Measurements from ENCODE around the gene NME8.

The NME8 gene

DNA sequence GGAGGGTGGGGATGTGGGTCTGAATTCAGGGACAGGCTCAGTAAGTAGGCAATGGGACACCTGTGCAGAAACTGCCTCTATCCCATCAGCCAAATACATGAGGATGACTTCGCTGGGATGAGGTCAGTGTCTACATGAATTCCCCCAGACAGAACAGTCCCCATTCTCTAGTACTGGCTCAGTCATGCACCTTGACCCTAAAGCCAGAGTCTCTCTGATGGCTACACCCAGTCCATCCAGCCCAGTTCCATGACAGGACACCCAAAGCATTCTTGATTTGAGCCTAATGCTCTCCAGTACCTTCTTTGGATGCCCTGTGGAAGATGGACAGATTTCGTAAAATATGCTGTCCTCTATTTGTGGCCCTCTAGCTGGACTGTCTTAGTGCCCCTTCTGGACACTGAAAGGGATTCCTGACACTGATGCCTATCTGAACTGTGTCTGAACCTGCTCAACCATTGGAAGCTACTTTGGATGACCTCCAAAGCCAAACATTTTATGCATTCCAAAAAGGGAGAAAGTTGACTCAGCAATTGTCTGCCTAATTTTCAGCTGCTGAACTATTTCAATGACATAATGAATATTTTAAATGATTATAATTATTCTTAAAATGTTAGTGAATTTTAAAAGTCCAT, 53.6 kb downstream of the NME8 start:
- DNase-seq: no peak

DNA sequence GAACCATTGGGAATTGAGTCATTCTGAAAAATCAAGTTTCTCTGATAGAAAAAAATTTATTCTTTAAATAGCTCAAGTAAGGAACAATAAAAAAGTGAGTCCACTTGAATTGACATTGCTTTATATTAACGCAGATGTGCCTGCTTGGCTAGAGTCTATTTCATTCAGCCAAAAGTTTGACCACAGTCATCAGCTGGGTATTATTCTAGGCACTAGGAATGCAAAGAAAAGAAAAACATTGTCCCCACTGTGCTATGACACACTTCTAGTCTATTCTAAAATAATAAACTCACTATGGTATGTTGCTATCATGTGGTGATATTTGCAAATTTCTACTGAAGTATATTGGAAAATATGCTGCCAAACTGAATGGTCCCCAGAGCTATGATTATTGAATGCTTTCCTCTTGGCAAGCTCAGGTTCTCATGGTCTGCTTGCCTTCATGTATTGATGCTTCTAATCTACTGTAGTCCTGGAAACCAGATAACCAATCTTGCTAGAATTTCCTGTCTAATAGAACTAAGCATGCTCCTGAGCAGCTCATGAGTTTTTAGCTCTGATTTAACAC, 59.9 kb downstream of the NME8 start:
- DNase-seq: no peak

GRCh38 chr7:37912756-37913155, 64.4 kb downstream of the NME8 start:
- DNase-seq: no peak

- DNase-seq: no peak
Measured at GRCh38 chr7:37915438-37915837, 67.0 kb downstream of the NME8 start.

- DNase-seq: no peak
Measured at GRCh38 chr7:37916017-37916672, 67.7 kb downstream of the NME8 start.

- no peak for DNase-seq
Measured at GRCh38 chr7:37916673-37917660, 68.6 kb downstream of the NME8 start, which contains the start of gene SFRP4. Gene SFRP4, minus strand, starts transcription at chr7:37916817. Its CDS starts 280 bp downstream, at chr7:37916537.

- no peak for DNase-seq
Measured at GRCh38 chr7:37918526-37918925, 70.1 kb downstream of the NME8 start.

DNA sequence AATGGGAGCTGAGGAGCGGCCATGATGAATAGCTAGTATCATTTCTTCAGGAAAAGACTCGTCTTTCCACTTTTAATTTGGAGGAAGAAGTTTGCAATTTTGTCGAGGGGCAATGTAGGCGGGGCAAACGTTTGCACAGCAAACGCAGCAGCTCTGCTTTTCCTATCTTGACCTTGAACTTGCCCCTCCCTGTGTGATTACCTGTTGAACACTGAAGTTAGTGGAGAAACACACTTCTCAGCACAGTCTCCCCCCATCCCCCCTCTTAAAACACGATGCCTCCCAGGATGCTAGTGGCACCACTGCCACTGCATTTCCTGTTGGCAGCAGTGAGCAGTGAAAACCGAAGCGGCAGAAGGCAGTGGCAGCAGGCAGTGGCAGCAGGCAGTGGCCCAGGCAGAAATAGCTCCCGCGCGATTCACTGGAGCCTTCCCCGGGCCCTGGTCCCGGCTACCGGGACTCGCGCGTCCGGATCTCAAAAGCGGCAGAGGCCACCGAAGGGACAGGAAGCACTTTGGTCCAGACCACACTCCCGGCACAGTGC, 72.0 kb downstream of the NME8 start, which contains the start of gene EPDR1:
EPDR1 (plus strand) TSS at position 336 of the 544 bp plus-strand sequence. CDS start 300 bp downstream, outside the sequence.
- no peak for DNase-seq

GRCh38 chr7:37920849-37921805, 72.7 kb downstream of the NME8 start:
- DNase-seq: no peak

GRCh38 chr7:37921876-37922275, 73.5 kb downstream of the NME8 start:
- no peak for DNase-seq

DNA sequence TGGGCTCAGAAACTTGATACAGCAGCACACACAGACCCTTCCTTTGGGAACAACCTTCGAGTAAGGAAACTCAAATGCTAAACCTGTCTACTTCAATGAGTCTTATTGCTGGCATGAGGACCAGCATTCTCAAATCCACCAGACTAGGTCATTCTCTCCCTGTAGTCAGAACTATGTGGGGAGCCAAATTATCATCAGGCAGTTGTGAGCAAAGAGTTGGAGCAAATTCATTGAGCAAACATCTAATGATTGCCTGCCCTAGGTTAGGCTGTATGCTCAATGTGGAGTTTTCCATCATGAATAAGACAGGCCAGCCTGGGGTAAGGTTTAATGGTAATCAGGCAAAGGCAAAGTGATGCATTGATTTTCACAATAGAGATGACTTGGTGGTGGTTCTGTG, 75.6 kb downstream of the NME8 start:
- no peak for DNase-seq

DNA sequence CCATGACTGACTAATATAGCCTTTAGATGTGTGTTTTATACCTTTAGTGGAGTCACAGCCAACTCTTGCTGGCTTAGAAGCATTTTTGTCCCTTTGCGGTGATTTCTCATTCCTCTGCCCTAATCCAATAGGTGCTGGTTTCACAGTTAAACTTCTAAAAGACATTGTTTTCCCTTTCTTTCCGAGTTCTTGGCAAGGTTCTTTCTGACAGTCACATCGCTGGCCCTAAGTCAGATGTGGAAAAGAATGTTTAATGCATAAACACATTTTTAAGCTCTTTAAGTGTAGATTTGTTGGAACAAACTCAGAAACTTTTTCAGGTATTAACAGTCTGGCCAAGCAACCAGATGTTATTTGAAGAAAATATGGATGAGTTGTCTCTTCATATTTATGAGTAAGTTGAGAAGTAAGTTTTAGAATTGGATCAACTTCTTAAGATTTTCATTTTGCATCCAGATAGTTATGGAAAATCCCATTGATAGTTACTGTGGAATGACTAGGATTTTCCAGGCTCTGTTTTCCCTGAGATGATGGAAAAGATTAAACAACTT, 76.2 kb downstream of the NME8 start:
- no peak for DNase-seq

DNA sequence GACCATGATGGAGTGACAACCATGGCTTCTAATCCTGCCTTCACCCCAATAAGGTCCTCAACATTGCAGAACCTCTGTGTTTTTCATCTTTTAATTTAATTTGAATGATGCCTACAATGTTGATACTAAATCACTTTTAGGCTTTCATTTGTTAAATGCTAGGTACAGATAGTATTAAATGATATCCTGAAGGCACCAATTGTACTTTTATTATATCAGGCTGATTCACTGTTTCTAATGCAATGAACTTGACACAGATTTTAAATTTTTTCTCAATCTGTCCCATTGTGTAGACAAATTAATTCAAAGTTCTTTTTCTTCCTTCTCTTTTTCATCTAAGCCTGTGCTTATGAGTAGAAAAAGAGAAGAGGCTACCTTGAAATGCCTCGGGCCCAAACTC, 77.2 kb downstream of the NME8 start:
- DNase-seq: no peak

DNA sequence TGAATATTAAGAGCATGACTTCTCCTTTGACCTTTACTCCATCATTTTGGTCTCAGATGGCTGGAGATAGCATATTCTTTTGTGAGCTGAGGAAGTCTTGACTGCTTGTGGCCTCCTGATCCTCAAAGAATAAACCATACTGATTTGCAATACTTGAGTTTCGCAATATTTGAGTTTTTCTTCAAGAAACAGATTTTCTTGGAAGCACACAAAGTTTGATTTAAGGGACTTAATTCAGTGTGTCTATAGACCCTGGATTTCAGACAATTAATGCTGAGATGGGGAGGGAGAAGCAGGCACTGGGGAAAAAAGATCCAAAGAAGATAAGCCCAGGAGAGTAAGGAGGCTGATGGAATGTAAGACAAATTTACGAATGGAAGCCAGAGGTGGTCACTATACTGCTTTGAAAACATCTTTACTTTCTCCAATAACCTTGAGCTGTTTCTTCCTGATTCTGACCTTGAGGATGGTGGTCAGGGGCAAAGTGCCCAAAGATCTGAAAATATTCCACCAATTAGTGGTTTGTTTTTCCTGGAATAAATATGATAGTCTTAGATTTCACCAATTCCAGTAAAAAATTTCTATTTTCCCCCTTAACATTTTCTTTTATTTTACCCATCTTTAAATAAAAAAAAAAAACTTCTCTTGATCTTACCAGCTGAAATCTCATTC, 79.5 kb downstream of the NME8 start:
- DNase-seq: no peak

- DNase-seq: no peak
Measured at GRCh38 chr7:37928878-37929277, 80.5 kb downstream of the NME8 start.

DNA sequence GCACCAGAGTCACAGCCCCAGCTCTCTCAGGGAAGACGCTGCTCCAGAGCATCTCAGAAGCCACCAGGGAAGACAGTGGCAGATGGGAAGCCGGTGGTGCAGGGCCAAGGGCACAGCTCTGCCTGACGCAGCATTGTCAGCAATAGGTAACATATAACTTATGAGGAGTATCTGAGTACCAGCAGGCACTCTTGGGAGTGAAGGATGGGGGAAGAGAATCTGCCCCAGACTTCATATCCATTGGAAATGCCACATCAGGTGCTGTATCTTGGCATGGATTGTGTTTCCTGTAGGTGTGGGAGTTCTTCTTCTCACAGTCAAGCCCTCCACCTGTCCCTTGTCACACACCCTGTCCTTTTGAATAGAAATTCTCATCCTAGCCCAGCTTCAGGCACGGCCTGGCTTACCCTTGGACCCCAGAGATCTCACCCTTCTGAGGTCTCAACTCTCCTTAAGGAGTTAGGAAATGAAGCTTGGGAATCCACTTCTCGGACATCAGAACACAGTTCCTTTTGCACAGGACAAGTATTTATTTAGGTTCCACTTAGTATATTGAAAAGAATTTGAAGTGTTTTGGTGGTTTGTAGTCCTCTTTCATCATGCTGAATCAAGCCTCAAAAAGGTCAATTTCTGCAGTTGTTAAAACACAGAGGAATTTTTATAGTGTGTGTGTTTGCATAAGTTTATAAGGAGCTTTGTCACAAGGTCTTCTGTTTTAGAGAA, 82.0 kb downstream of the NME8 start:
- DNase-seq: no peak

DNA sequence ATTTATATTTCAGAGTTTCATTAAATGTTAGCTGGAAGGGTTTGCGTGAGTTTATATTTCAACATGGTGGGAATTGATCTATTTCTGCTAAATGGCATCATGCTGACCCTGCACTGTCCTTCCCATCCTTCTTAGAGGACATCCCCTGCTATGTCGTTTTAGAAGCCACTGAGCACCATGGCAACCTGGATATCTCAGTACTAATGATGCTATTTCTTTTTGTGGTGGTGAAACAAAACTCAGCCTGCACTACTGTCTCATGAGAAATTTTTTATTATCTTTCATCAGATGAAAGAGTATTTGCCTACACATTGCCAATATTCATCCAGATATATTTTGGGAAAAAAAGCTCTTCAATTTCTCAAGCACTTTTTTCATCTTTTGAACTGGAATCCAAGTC, 84.1 kb downstream of the NME8 start:
- no peak for DNase-seq

- DNase-seq: no peak
Measured at GRCh38 chr7:37933018-37933566, 84.7 kb downstream of the NME8 start.

DNA sequence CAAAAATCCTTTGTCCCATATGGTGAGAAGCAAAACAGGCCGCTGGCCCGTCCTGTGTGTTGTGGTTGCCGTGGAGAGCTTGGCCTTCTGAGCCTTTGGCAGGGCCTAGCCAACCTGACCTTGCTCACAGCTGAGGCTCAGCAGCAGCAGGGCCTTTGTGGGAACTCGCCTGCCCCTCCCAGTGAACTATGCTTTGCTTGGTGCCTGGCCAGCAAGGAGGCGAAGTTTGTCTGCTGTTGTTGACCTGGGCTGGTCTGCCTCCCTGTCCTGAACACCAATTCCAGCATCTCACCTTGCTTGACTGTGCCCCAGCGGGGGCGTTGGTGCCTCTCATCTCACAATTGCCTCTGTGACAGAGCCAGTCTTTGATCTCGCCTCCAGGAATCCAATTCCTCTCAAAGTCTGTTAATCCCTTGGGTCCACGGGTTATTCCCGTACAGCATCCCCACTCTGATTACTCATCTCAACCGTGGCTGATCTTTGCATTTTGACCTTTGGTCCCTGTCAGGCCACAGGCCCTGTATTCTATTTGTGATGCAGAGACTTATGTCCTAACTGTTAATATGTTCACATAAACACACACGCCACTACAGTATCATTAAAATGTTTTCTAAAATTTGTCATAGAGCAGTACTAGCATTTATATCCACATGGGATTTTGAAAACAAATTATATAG, 94.7 kb downstream of the NME8 start:
- DNase-seq: no peak

All from NK-92 treated with Interleukin-12 subunit alpha and Interleukin-12 subunit beta, amount 100 ng/mL, for 24 hours (cell line).